ENCODE results near the gene TMEM47.

The TMEM47 gene

DNA sequence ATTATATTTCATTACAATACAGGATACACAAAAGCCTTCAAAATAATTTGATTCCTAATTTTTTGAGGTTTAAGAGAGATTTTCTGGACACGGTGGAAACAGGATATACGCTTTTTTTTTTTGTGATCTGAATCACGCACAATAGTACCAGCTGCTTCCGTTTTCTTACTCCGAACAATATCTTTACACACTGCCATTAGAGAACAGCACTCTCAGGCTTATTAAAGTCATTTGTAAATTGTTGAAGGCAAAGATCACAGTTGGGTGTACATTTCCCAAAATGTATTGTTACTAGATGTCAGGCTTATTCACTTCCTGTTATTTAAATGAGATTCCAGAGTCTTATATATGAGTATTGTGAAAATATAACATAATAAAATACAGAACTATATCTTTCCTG, 71.5 kb downstream of the TMEM47 start:
- no peak for DNase-seq (ENCODE audit: low read depth in 2 of 2)

DNA sequence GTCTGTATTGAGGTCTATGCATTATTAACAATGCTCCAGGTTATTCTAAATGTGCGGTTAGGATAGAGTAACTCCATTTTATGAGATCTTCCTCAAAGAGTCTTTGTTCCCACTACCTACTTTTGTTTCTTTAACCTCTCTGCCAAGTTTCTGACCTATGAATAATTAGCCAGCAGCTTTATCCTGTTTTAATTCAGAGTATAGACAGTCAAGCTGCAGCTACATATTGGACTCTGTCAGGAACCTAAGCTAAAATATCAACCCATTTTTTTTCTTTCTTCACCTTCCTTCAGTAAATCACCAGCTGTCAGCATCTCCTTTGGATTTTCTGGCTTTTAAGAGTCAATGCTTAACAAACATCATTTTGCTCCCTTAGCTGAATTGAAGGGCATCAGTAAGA, 72.3 kb downstream of the TMEM47 start:
- no peak for DNase-seq (ENCODE audit: low read depth in 2 of 2)

DNA sequence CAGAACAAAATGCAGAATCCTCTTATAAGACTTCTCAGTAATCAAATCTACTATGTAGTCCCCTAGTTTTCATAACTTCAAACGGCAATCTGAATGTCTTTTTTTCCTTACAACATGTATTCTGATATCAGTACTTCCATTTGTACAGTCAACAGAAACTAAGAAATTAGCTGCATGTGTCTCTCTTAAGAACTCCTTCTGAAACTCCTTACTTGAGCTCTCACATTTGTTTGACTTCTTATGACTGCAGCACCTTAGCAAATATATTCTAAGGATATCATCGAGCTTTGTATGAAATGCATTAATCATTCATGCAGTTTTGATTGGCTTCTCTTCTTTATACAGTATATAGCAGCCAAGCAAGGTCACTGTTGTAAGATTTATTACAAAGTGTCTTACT, 77.0 kb downstream of the TMEM47 start:
- no peak for DNase-seq (ENCODE audit: low read depth in 2 of 2)

DNA sequence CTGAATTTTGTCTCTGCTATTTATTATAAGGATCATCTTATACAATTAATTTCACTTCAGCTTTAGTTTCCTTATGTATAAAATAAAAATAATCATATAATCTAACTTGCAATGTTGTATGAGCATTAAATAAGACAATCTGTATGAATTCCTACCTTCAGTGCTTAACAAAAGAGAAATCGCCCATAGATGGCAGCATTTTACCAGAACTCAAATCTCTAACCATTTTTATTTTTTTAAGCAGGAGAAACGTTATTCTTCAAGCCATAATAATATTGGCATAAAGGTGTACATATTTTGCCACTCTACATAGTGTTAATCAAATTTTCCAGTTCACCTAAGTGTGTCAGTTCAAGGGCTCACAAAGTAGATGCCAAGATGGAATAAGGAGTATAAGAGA, 78.8 kb downstream of the TMEM47 start:
- DNase-seq (ENCODE audit: low read depth in 2 of 2), result no peak

Measured in stimulated activated CD8-positive, alpha-beta memory T cell treated with anti-CD3 and anti-CD28 coated beads, Interleukin-2, amount 100 ng/mL, for 48 hours (primary cell).